ENCODE results near the gene CAMK2B.

The CAMK2B gene

GRCh38 chr7:44272456-44272855, 52.9 kb downstream of the CAMK2B start:
- DNase-seq = no peak

GRCh38 chr7:44269943-44270493, 55.4 kb downstream of the CAMK2B start:
- DNase-seq = no peak

- no peak for DNase-seq
Measured at GRCh38 chr7:44269417-44269816, 56.0 kb downstream of the CAMK2B start.

- no peak for DNase-seq
Measured at GRCh38 chr7:44268671-44269070, 56.7 kb downstream of the CAMK2B start.

- no peak for DNase-seq
Measured at GRCh38 chr7:44267719-44268421, 57.5 kb downstream of the CAMK2B start.

GRCh38 chr7:44267178-44267577, 58.2 kb downstream of the CAMK2B start:
- DNase-seq = no peak

GRCh38 chr7:44266526-44266925, 58.9 kb downstream of the CAMK2B start:
- no peak for DNase-seq

GRCh38 chr7:44265728-44266127, 59.7 kb downstream of the CAMK2B start:
- no peak for DNase-seq

GRCh38 chr7:44264221-44264931, 61.0 kb downstream of the CAMK2B start:
- peak; percentile 82 for DNase-seq

- DNase-seq = no peak
Measured at GRCh38 chr7:44263326-44264082, 61.9 kb downstream of the CAMK2B start.

GRCh38 chr7:44262031-44262430, 63.4 kb downstream of the CAMK2B start:
- no peak for DNase-seq

GRCh38 chr7:44261240-44261639, 64.2 kb downstream of the CAMK2B start:
- DNase-seq = no peak

GRCh38 chr7:44259547-44260457, 65.6 kb downstream of the CAMK2B start:
- DNase-seq = no peak

GRCh38 chr7:44258865-44259546, 66.4 kb downstream of the CAMK2B start:
- DNase-seq = no peak

- no peak for DNase-seq
Measured at GRCh38 chr7:44258423-44258760, 67.0 kb downstream of the CAMK2B start.

GRCh38 chr7:44257618-44258422, 67.6 kb downstream of the CAMK2B start:
- DNase-seq = no peak

GRCh38 chr7:44257213-44257612, 68.2 kb downstream of the CAMK2B start:
- DNase-seq = no peak

- no peak for DNase-seq
Measured at GRCh38 chr7:44256459-44256858, 68.9 kb downstream of the CAMK2B start.

- DNase-seq = no peak
Measured at GRCh38 chr7:44251881-44252280, 73.5 kb downstream of the CAMK2B start.

GRCh38 chr7:44251269-44251668, 74.1 kb downstream of the CAMK2B start:
- DNase-seq = no peak

GRCh38 chr7:44249639-44250234, 75.7 kb downstream of the CAMK2B start:
- DNase-seq = no peak

Data from NCI-H1092 treated with DMSO at 0.1 percent for 48 hours (cell line).